OCI-LY7 (cell line): ENCODE results near the gene ROR2. TPM values are rescaled to one million over a fixed set of nuclear protein-coding genes. Genes with fewer than 3 reads are reported as not detected.

ENCODE experiments used
- BruUV-seq: library from RNA; stranded (reverse); fragments of 400-500 nt; replicated peaks from 2 replicates; lab custom pipeline; 2021; lab: Mats Ljungman, UMichigan
- CTCF ChIA-PET: fragments of 300-600 bp; sonication (Branson Sonifier 250); formaldehyde crosslinking; loops from one replicate; lab custom pipeline; 2022; ENCODE audit warnings: antibody characterized with exemption; ENCODE audit not compliant: unreplicated experiment; lab: Charles Lee
- POLR2A ChIA-PET: fragments of 300-600 bp; sonication (Branson Sonifier 250); formaldehyde crosslinking; loops from one replicate; lab custom pipeline; 2022; ENCODE audit warnings: antibody characterized with exemption; lab: Charles Lee
- DNase-seq: peaks from one replicate; pipeline ENCODE4 v3.0.0-alpha.2; 2015; ENCODE audit warnings: low spot score
- H2AFZ ChIP-seq: fragments of 200-600 bp; sonication (generic), shearing (Covaris generic); 2 replicates; pipeline ENCODE4 v1.6.1; 2014; ENCODE audit warnings: mild to moderate bottlenecking, antibody characterized with exemption, low read length, moderate library complexity
- H3K27ac ChIP-seq: fragments of 200-600 bp; sonication (generic); 2 replicates; pipeline ENCODE4 v1.5.1; 2014; ENCODE audit warnings: mixed run types, low read depth, mild to moderate bottlenecking, moderate library complexity, low read length, inconsistent platforms; ENCODE audit not compliant: poor library complexity, severe bottlenecking
- H3K36me3 ChIP-seq: fragments of 200-600 bp; sonication (generic); 2 replicates; pipeline ENCODE4 v1.6.1; 2014; ENCODE audit warnings: mild to moderate bottlenecking, antibody characterized with exemption, low read length, moderate library complexity, mixed read lengths; ENCODE audit not compliant: insufficient read depth
- H3K4me1 ChIP-seq: fragments of 200-600 bp; sonication (generic); 2 replicates; pipeline ENCODE4 v1.5.1; 2014; ENCODE audit warnings: mild to moderate bottlenecking, low read length; ENCODE audit not compliant: insufficient read depth, poor library complexity, severe bottlenecking
- H3K4me2 ChIP-seq: fragments of 200-600 bp; sonication (generic); 2 replicates; pipeline ENCODE4 v1.6.1; 2014; ENCODE audit warnings: mild to moderate bottlenecking, low read length
- H3K4me3 ChIP-seq: fragments of 200-600 bp; sonication (generic); 2 replicates; pipeline ENCODE4 v1.5.1; 2014; ENCODE audit warnings: mild to moderate bottlenecking, low read depth, low read length; ENCODE audit not compliant: poor library complexity, severe bottlenecking
- H3K79me2 ChIP-seq: fragments of 200-600 bp; sonication (generic); 2 replicates; pipeline ENCODE4 v1.6.1; 2016; ENCODE audit warnings: low read depth, mild to moderate bottlenecking, low read length, moderate library complexity, mixed read lengths; ENCODE audit not compliant: insufficient read depth
- H3K9me2 ChIP-seq: fragments of 200-600 bp; sonication (generic); 2 replicates; pipeline ENCODE4 v1.6.1; 2016; ENCODE audit warnings: mild to moderate bottlenecking, low read length, mixed read lengths; ENCODE audit not compliant: insufficient read depth
- H3K9me3 ChIP-seq: fragments of 200-600 bp; sonication (generic); 2 replicates; pipeline ENCODE4 v1.6.1; 2014; ENCODE audit warnings: mild to moderate bottlenecking, mixed run types, low read length, mixed read lengths
- H4K20me1 ChIP-seq: fragments of 200-600 bp; sonication (generic); 2 replicates; pipeline ENCODE4 v1.6.1; 2014; ENCODE audit warnings: mild to moderate bottlenecking, antibody characterized with exemption, low read length, moderate library complexity, mixed read lengths; ENCODE audit not compliant: insufficient read depth
- CTCF ChIP-seq: fragments of 200-600 bp; sonication (generic); conservative IDR thresholded peaks from 2 replicates; pipeline ENCODE4 v1.5.1; 2014; ENCODE audit warnings: mild to moderate bottlenecking, antibody characterized with exemption, low read length, moderate library complexity, mixed read lengths
- EZH2phosphoT487 ChIP-seq: fragments of 200-600 bp; sonication (generic); IDR thresholded peaks from 2 replicates; pipeline ENCODE4 v1.6.1; 2018; ENCODE audit warnings: low read depth, borderline replicate concordance, mild to moderate bottlenecking, mixed run types, antibody characterized with exemption, low read length, moderate library complexity, mixed read lengths
- intact Hi-C: fragments of 100-400 bp; cut with micrococcal nuclease; formaldehyde crosslinking; loops from one replicate; pipeline ENCODE4 v1.10.0; 2022; ENCODE audit not compliant: unreplicated experiment
- total RNA-seq, 2 experiments: library from RNA; depleted of rRNA in 1 of 2; stranded (reverse); fragments of >200 nt in 1 of 2; shearing (Covaris generic) in 1 of 2; gene quantifications; 2 replicates each; pipeline ENCODE4 v1.2.3, GENCODE V29; 2014 to 2022

ROR2 gene
- total RNA-seq, 2 experiments from 2014 or later, result 0.10 to 0.19 TPM

GRCh38 chr9:91813176-91813795 lies 136.7 kb downstream of the ROR2 start:
- no peaks in the 10 kb centered on the region for H3K4me1 ChIP-seq
- no peaks in the 10 kb centered on the region for H4K20me1 ChIP-seq
- no peak for DNase-seq
- H3K36me3 ChIP-seq, result no peaks in the 10 kb centered on the region
- no peak overlapping the region for H2AFZ ChIP-seq
- H3K9me2 ChIP-seq, result no peaks in the 10 kb centered on the region
- ChIA-PET CTCF (no interaction called here), POLR2A (no interaction called here)
- H3K9me3 ChIP-seq, result no peaks in the 10 kb centered on the region
- H3K4me3 ChIP-seq, result no peak overlapping the region
- no TSS peak for BruUV-seq
- intact Hi-C loops, result no loop called here
- H3K27ac ChIP-seq, result no peak overlapping the region
- no peaks in the 10 kb centered on the region for H3K79me2 ChIP-seq
- H3K4me2 ChIP-seq, result no peak overlapping the region
- TF ChIP-seq CTCF (no peak), EZH2phosphoT487 (no peak)

- intact Hi-C loops, result no loop called here
- BruUV-seq, result no TSS peak
- DNase-seq, result no peak
- H3K9me2 ChIP-seq, result no peaks in the 10 kb centered on the region
- ChIA-PET CTCF (no interaction called here), POLR2A (no interaction called here)
- no peak overlapping the region for H2AFZ ChIP-seq
- H3K4me3 ChIP-seq, result no peak overlapping the region
- H4K20me1 ChIP-seq, result no peaks in the 10 kb centered on the region
- no peaks in the 10 kb centered on the region for H3K36me3 ChIP-seq
- H3K4me2 ChIP-seq, result no peak overlapping the region
- H3K27ac ChIP-seq, result no peak overlapping the region
- no peaks in the 10 kb centered on the region for H3K79me2 ChIP-seq
- TF ChIP-seq CTCF, result no peak
- no peaks in the 10 kb centered on the region for H3K4me1 ChIP-seq
- H3K9me3 ChIP-seq, result no peaks in the 10 kb centered on the region
These were observed 137.8 kb downstream of the ROR2 start for GRCh38 chr9:91812191-91812590.

GRCh38 chr9:91811024-91811909 lies 138.8 kb downstream of the ROR2 start:
- no peak overlapping the region for H3K4me2 ChIP-seq
- H3K9me3 ChIP-seq, result no peaks in the 10 kb centered on the region
- no TSS peak for BruUV-seq
- TF ChIP-seq CTCF (no peak), EZH2phosphoT487 (no peak)
- POLR2A ChIA-PET, result no interaction called here
- no peak overlapping the region for H3K4me3 ChIP-seq
- H3K4me1 ChIP-seq, result no peaks in the 10 kb centered on the region
- no peaks in the 10 kb centered on the region for H4K20me1 ChIP-seq
- no peak overlapping the region for H2AFZ ChIP-seq
- H3K27ac ChIP-seq, result no peak overlapping the region
- DNase-seq, result no peak
- H3K9me2 ChIP-seq, result no peaks in the 10 kb centered on the region
- CTCF ChIA-PET, result no interaction called here
- no peaks in the 10 kb centered on the region for H3K79me2 ChIP-seq
- H3K36me3 ChIP-seq, result no peaks in the 10 kb centered on the region
- intact Hi-C loops, result no loop called here
